ENCODE measurements around the gene MCF2L. TPM values are rescaled to one million over a fixed set of nuclear protein-coding genes. Genes with fewer than 3 reads are reported as not detected.

Gene MCF2L
- total RNA-seq, 2 experiments from 2014 or later, result 2.8 to 16.4 TPM

GRCh38 chr13:113114511-113115362 lies 145.7 kb downstream of the MCF2L start:
- Histone ChIP-seq H3K27ac (ENCODE audit: low read depth, low read length, poor library complexity, severe bottlenecking) (no peak overlapping the region), H3K79me2 (ENCODE audit: insufficient read depth, low read depth, low read length) (no peaks in the 10 kb centered on the region), H3K4me3 (ENCODE audit: low read depth, low read length, poor library complexity, severe bottlenecking) (no peak overlapping the region), H3K4me2 (ENCODE audit: low read length) (no peak overlapping the region), H3K9me3 (ENCODE audit: low read length) (no peaks in the 10 kb centered on the region), H2AFZ (ENCODE audit: low read length) (no peak overlapping the region), H4K20me1 (ENCODE audit: insufficient read depth, low read length) (no peaks in the 10 kb centered on the region), H3K4me1 (ENCODE audit: insufficient read depth, low read length, poor library complexity, severe bottlenecking) (no peaks in the 10 kb centered on the region), H3K9me2 (ENCODE audit: insufficient read depth, low read length) (no peaks in the 10 kb centered on the region), H3K36me3 (ENCODE audit: insufficient read depth, low read length) (no peaks in the 10 kb centered on the region)
- no TSS peak for BruUV-seq (replicated peaks)
- ChIA-PET POLR2A (no interaction called here), CTCF (ENCODE audit: unreplicated experiment) (no interaction called here)
- no peak for DNase-seq (ENCODE audit: low spot score)
- intact Hi-C loops (cut with micrococcal nuclease; ENCODE audit: unreplicated experiment), result no loop called here
- TF ChIP-seq EZH2phosphoT487 (IDR thresholded peaks at IDR 0.05; ENCODE audit: borderline replicate concordance, low read depth, low read length) (no peak), CTCF (conservative IDR thresholded peaks at IDR 0.05; ENCODE audit: low read length) (no peak)

GRCh38 chr13:113115363-113116205 lies 146.6 kb downstream of the MCF2L start:
- no peak overlapping the region for H3K27ac ChIP-seq (ENCODE audit: low read depth, low read length, poor library complexity, severe bottlenecking)
- no peaks in the 10 kb centered on the region for H3K79me2 ChIP-seq (ENCODE audit: insufficient read depth, low read depth, low read length)
- BruUV-seq (replicated peaks), result no TSS peak
- H2AFZ ChIP-seq (ENCODE audit: low read length), result no peak overlapping the region
- H3K36me3 ChIP-seq (ENCODE audit: insufficient read depth, low read length), result no peaks in the 10 kb centered on the region
- intact Hi-C loops (cut with micrococcal nuclease; ENCODE audit: unreplicated experiment), result no loop called here
- H3K4me2 ChIP-seq (ENCODE audit: low read length), result no peak overlapping the region
- H3K4me3 ChIP-seq (ENCODE audit: low read depth, low read length, poor library complexity, severe bottlenecking), result no peak overlapping the region
- TF ChIP-seq EZH2phosphoT487 (IDR thresholded peaks at IDR 0.05; ENCODE audit: borderline replicate concordance, low read depth, low read length) (no peak), CTCF (conservative IDR thresholded peaks at IDR 0.05; ENCODE audit: low read length) (no peak)
- H3K4me1 ChIP-seq (ENCODE audit: insufficient read depth, low read length, poor library complexity, severe bottlenecking), result no peaks in the 10 kb centered on the region
- no peaks in the 10 kb centered on the region for H3K9me3 ChIP-seq (ENCODE audit: low read length)
- H3K9me2 ChIP-seq (ENCODE audit: insufficient read depth, low read length), result no peaks in the 10 kb centered on the region
- H4K20me1 ChIP-seq (ENCODE audit: insufficient read depth, low read length), result no peaks in the 10 kb centered on the region
- DNase-seq (ENCODE audit: low spot score), result no peak
- ChIA-PET POLR2A (no interaction called here), CTCF (ENCODE audit: unreplicated experiment) (no interaction called here)

Data from OCI-LY7 (cell line).